Uterus (tissue), 2 donors: ENCODE results near the gene OR1E1.

Experiments
- POLR2A ChIP-seq, 2 donors: fragments of 450-650 bp; IDR thresholded peaks; one replicate each; pipeline ENCODE4 v1.6.1; 2016; ENCODE audit warnings: antibody characterized with exemption in 2 of 2, mild to moderate bottlenecking in 1 of 2, moderate library complexity in 1 of 2
- TF ChIP-seq, protein P1 (sequence below), 4 experiments: fragments of 200-600 bp in 2 of 4; fragments of 450-650 bp in 2 of 4; sonication (generic) in 2 of 4; IDR thresholded peaks; one replicate each; pipeline ENCODE4 v1.5.1; 2016 to 2019; ENCODE audit warnings: antibody characterized with exemption in 4 of 4, mild to moderate bottlenecking in 2 of 4, moderate library complexity in 1 of 4

- no peak for TF ChIP-seq POLR2A (IDR thresholded peaks at IDR 0.05)
- TF ChIP-seq, protein P1, sequence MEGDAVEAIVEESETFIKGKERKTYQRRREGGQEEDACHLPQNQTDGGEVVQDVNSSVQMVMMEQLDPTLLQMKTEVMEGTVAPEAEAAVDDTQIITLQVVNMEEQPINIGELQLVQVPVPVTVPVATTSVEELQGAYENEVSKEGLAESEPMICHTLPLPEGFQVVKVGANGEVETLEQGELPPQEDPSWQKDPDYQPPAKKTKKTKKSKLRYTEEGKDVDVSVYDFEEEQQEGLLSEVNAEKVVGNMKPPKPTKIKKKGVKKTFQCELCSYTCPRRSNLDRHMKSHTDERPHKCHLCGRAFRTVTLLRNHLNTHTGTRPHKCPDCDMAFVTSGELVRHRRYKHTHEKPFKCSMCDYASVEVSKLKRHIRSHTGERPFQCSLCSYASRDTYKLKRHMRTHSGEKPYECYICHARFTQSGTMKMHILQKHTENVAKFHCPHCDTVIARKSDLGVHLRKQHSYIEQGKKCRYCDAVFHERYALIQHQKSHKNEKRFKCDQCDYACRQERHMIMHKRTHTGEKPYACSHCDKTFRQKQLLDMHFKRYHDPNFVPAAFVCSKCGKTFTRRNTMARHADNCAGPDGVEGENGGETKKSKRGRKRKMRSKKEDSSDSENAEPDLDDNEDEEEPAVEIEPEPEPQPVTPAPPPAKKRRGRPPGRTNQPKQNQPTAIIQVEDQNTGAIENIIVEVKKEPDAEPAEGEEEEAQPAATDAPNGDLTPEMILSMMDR (IDR thresholded peaks at IDR 0.05) = no peak
These were observed 1.8 kb upstream of the OR1E1 start for GRCh38 chr17:3400055-3400454.
